GM12892 (cell line): ENCODE data around the gene C22orf15.

ENCODE experiments used
- POLR2A ChIP-seq: IDR thresholded peaks from 2 replicates; pipeline ENCODE4 v1.6.1; 2011; ENCODE audit warnings: low read depth, low read length, control low read depth
- POLR2AphosphoS5 ChIP-seq: IDR thresholded peaks from 2 replicates; pipeline ENCODE4 v1.6.1; 2011; ENCODE audit warnings: low read depth, low read length, control low read depth

GRCh38 chr22:23784215-23784732, 21.5 kb downstream of the C22orf15 start:
- TF ChIP-seq POLR2A (no peak), POLR2AphosphoS5 (no peak)
